ENCODE data around the gene RESF1.
A peak's percentile ranks its signal among the peaks of the same experiment; 100 is the strongest.

The RESF1 gene

GRCh38 chr12:31922341-31923062 is 36.7 kb upstream of the RESF1 start:
- H3K27ac ChIP-seq (ENCODE audit: extremely low read depth, low read depth, low read length), result no peak overlapping the region

GRCh38 chr12:31923063-31923412 is 36.2 kb upstream of the RESF1 start:
- no peaks in the 10 kb centered on the region for H3K9me3 ChIP-seq (ENCODE audit: control insufficient read depth, insufficient read depth, low read depth, low read length)
- H3K36me3 ChIP-seq (ENCODE audit: control insufficient read depth in 2 of 2, insufficient read depth in 1 of 2, low read length in 2 of 2), result no peaks in the 10 kb centered on the region
- H3K4me1 ChIP-seq (ENCODE audit: control insufficient read depth, insufficient read depth, low read length), result no peaks in the 10 kb centered on the region
- ChIA-PET POLR2A (no interaction called here), CTCF (no interaction called here)
- no peak overlapping the region for H3K27ac ChIP-seq (ENCODE audit: extremely low read depth, low read depth, low read length)
- TF ChIP-seq ZNF19 (tag by site-specific recombination; IDR thresholded peaks at IDR 0.05; ENCODE audit: low read depth) (no peak), SETDB1 (IDR thresholded peaks at IDR 0.05; ENCODE audit: insufficient read length, low read length) (peak; percentile 95), ZNF280D (tag by site-specific recombination; IDR thresholded peaks at IDR 0.05) (peak; percentile 69; the same call in 1 of the 2 replicates)
- H3K4me3 ChIP-seq (ENCODE audit: low read depth, low read length), result no peak overlapping the region

More at GRCh38 chr12:31922341-31923062, 36.7 kb upstream of the RESF1 start:
- Histone ChIP-seq H3K4me3 (ENCODE audit: low read depth, low read length) (no peak overlapping the region), H3K4me1 (ENCODE audit: control insufficient read depth, insufficient read depth, low read length) (no peaks in the 10 kb centered on the region), H3K36me3 (ENCODE audit: control insufficient read depth in 2 of 2, insufficient read depth in 1 of 2, low read length in 2 of 2) (no peaks in the 10 kb centered on the region), H3K9me3 (ENCODE audit: control insufficient read depth, insufficient read depth, low read depth, low read length) (no peaks in the 10 kb centered on the region)
- TF ChIP-seq ZNF274 (IDR thresholded peaks at IDR 0.05; ENCODE audit: low read length) (no peak), ZNF274 (tag by site-specific recombination; IDR thresholded peaks at IDR 0.05; ENCODE audit: borderline replicate concordance) (no peak)
- ChIA-PET POLR2A (interaction anchor here (0.6 kb wide), 1 partner anchor 556 kb away, joined by 3 read pairs; no protein-coding TSS in a partner anchor), CTCF (no interaction called here)

- ChIA-PET CTCF (no interaction called here), POLR2A (no interaction called here)
- Histone ChIP-seq H3K36me3 (ENCODE audit: control insufficient read depth in 2 of 2, insufficient read depth in 1 of 2, low read length in 2 of 2) (no peaks in the 10 kb centered on the region), H3K27ac (ENCODE audit: extremely low read depth, low read depth, low read length) (no peak overlapping the region), H3K4me3 (ENCODE audit: low read depth, low read length) (no peak overlapping the region), H3K9me3 (ENCODE audit: control insufficient read depth, insufficient read depth, low read depth, low read length) (no peaks in the 10 kb centered on the region), H3K4me1 (ENCODE audit: control insufficient read depth, insufficient read depth, low read length) (no peaks in the 10 kb centered on the region)
- TF ChIP-seq ZNF521 (tag by site-specific recombination; IDR thresholded peaks at IDR 0.05) (no peak), ZNF768 (tag by site-specific recombination; IDR thresholded peaks at IDR 0.05) (no peak), EGR2 (tag by site-specific recombination; IDR thresholded peaks at IDR 0.05; ENCODE audit: low read depth) (no peak), ZNF248 (tag by site-specific recombination; IDR thresholded peaks at IDR 0.05) (no peak), ZNF350 (tag by site-specific recombination; IDR thresholded peaks at IDR 0.05) (no peak), ZNF132 (tag by site-specific recombination; IDR thresholded peaks at IDR 0.05; ENCODE audit: borderline replicate concordance) (no peak), ZNF514 (tag by site-specific recombination; IDR thresholded peaks at IDR 0.05) (no peak), ZNF837 (tag by site-specific recombination; IDR thresholded peaks at IDR 0.05) (no peak), ZNF19 (tag by site-specific recombination; IDR thresholded peaks at IDR 0.05; ENCODE audit: low read depth) (no peak), ZBTB20 (tag by site-specific recombination; IDR thresholded peaks at IDR 0.05) (no peak), ZNF449 (tag by site-specific recombination; IDR thresholded peaks at IDR 0.05) (no peak), HOXC10 (CRISPR knock-in tag; IDR thresholded peaks at IDR 0.05) (no peak), ZNF366 (tag by site-specific recombination; conservative IDR thresholded peaks at IDR 0.05) (no peak), ZNF76 (tag by site-specific recombination; IDR thresholded peaks at IDR 0.05; ENCODE audit: borderline replicate concordance, low read depth) (no peak), ZNF585B (tag by site-specific recombination; IDR thresholded peaks at IDR 0.05) (no peak)
Measured at GRCh38 chr12:31928246-31929026, 30.8 kb upstream of the RESF1 start.

All from HEK293 (cell line).